Spleen (tissue), 11 donors: ENCODE results near the gene SLC9A3. TPM values are rescaled to one million over a fixed set of nuclear protein-coding genes. Genes with fewer than 3 reads are reported as not detected.
"Not testable (repeated sequence)": the region's sequence is repeated elsewhere in the genome, so short reads cannot be mapped to it uniquely, and the experiment has no call there.

Source experiments
- DNase-seq: peaks from one replicate; pipeline ENCODE4 v3.0.0-alpha.2; 2020
- H3K27ac ChIP-seq, 8 donors: fragments of 200-600 bp; sonication (generic) in 7 of 8; 1 replicate in 4 of 8; 2 replicates in 4 of 8; pipeline versions ENCODE4 v1.5.0 to v1.8.0; 2016 to 2021; ENCODE audit warnings: inconsistent platforms in 4 of 8, mild to moderate bottlenecking in 4 of 8, moderate library complexity in 1 of 8
- H3K27me3 ChIP-seq, 7 donors: fragments of 200-600 bp; sonication (generic) in 6 of 7; replicated peaks in 1 of 7; 1 replicate in 4 of 7; 2 replicates in 3 of 7; pipeline versions ENCODE4 v1.5.0 to v1.8.0; 2016 to 2021; ENCODE audit warnings: inconsistent platforms in 3 of 7, mild to moderate bottlenecking in 1 of 7
- H3K36me3 ChIP-seq, 6 donors: fragments of 200-600 bp; sonication (generic) in 5 of 6; 1 replicate in 4 of 6; 2 replicates in 2 of 6; pipeline versions ENCODE4 v1.5.0 to v1.8.0; 2016 to 2021; ENCODE audit warnings: inconsistent platforms in 2 of 6
- H3K4me1 ChIP-seq, 6 donors: fragments of 200-600 bp; sonication (generic) in 5 of 6; 1 replicate in 3 of 6; 2 replicates in 3 of 6; pipeline versions ENCODE4 v1.5.0 to v1.8.0; 2016 to 2021; ENCODE audit warnings: inconsistent platforms in 3 of 6
- H3K4me3 ChIP-seq, 8 donors: fragments of 200-600 bp; sonication (generic) in 7 of 8; 1 replicate in 4 of 8; 2 replicates in 4 of 8; pipeline versions ENCODE4 v1.5.0 to v1.8.0; 2016 to 2021; ENCODE audit warnings: inconsistent platforms in 4 of 8, mild to moderate bottlenecking in 4 of 8, moderate library complexity in 2 of 8
- H3K9me3 ChIP-seq, 8 donors: fragments of 200-600 bp; sonication (generic) in 7 of 8; 1 replicate in 4 of 8; 2 replicates in 4 of 8; pipeline versions ENCODE4 v1.5.0 to v1.8.0; 2016 to 2021; ENCODE audit warnings: inconsistent platforms in 4 of 8
- CTCF ChIP-seq, 11 experiments: fragments of 200-600 bp in 7 of 11; fragments of 450-650 bp in 4 of 11; sonication (generic) in 4 of 11; IDR thresholded peaks in 8 of 11; conservative IDR thresholded peaks in 3 of 11; 1 replicate in 7 of 11; 2 replicates in 4 of 11; pipeline versions ENCODE4 v1.4.0 to v1.8.0; 2016 to 2021; ENCODE audit warnings: antibody characterized with exemption in 11 of 11, inconsistent platforms in 4 of 11, mild to moderate bottlenecking in 1 of 11
- POLR2A ChIP-seq, 3 donors: fragments of 450-650 bp; IDR thresholded peaks; one replicate each; pipeline ENCODE4 v1.5.1; 2017; ENCODE audit warnings: antibody characterized with exemption in 3 of 3, mild to moderate bottlenecking in 1 of 3
- POLR2AphosphoS5 ChIP-seq, 3 donors: sonication (generic); formaldehyde crosslinking; IDR thresholded peaks; one replicate each; pipeline ENCODE4 v1.5.1; 2017; ENCODE audit warnings: antibody characterized with exemption in 3 of 3
- WGBS, 5 donors: extraction: QIAGEN DNeasy Blood & Tissue Kit in 3 of 5; methylation state at CpG; one replicate each; pipeline versions ENCODE4 v1.1.5 to v1.1.7; 2013 to 2018; 5-methylcytosine and 5-hydroxymethylcytosine counted together
- intact Hi-C: fragments of 100-400 bp; cut with DNase I; formaldehyde crosslinking; loops from one replicate; pipeline ENCODE4 v1.15.0; 2023; ENCODE audit warnings: low total_unique reads
- polyA plus RNA-seq, 3 donors: library from polyadenylated mRNA; stranded (reverse); fragments of 200-250 nt; gene quantifications; one replicate each; pipeline ENCODE4 v1.2.1, GENCODE V29; 2013
- total RNA-seq, 7 donors: library from RNA; depleted of rRNA in 3 of 7; stranded (reverse); fragments of >200 nt in 3 of 7; fragmentation: NEBNext Ultra II Directional in 4 of 7; extraction: Animal tissue kit (Norgen Biotek cat#: 25700) in 4 of 7; gene quantifications; one replicate each; pipeline versions ENCODE4 v1.1.0 to v1.2.1, GENCODE V29; 2016 to 2021
- donor health status: healthy with polysubstance abuse.
- donor health status: DM: no; HTN: no; CAD: no; lungs with moderate emphysema.
- donor health status: DM: no; HTN: no; CAD: no.
- donor health status: Bipolar disorder and iron deficiency.
- donor health status: healthy.
- donor health status: DM: no; HTN: no; CAD: no.
- donor health status: DM: yes; HTN: yes; CAD: no.

The SLC9A3 gene
- total and polyA plus RNA-seq, 10 donors, result 1.0 to 3.2 (median 1.5) TPM

- intact Hi-C loops, result no loop called here
- no peaks in the 10 kb centered on the region for H3K36me3 ChIP-seq
- H3K9me3 ChIP-seq, result no peaks in the 10 kb centered on the region
- WGBS, 5 donors, result 80 to 96% (median 88%) methylated on average over 3 to 33 of the region's 33 CpGs
- H3K4me3 ChIP-seq, result no peak overlapping the region
- peaks cover 0 to 85% (median 35%) of the 10 kb centered on the region in 7 donors for H3K27me3 ChIP-seq
- peaks cover 0 to 16% (median 7%) of the 10 kb centered on the region in 6 donors for H3K4me1 ChIP-seq
- DNase-seq, result no peak
- H3K27ac ChIP-seq, result no peak overlapping the region
- TF ChIP-seq POLR2AphosphoS5 (IDR thresholded peaks at IDR 0.05) (no peak), CTCF (IDR thresholded peaks at IDR 0.05 in 8 of 11, conservative IDR thresholded peaks at IDR 0.05 in 3 of 11) (no peak), POLR2A (IDR thresholded peaks at IDR 0.05) (no peak)
Measured at GRCh38 chr5:488241-488640, 36.0 kb downstream of the SLC9A3 start.

GRCh38 chr5:486597-486996 is 37.7 kb downstream of the SLC9A3 start:
- H3K9me3 ChIP-seq, H3K36me3 ChIP-seq, H3K27ac ChIP-seq, DNase-seq, H3K4me3 ChIP-seq, intact Hi-C loops: not testable (repeated sequence)
- H3K4me1 ChIP-seq, result peaks cover 0 to 18% (median 7%) of the 10 kb centered on the region in 6 donors
- peaks cover 0 to 86% (median 39%) of the 10 kb centered on the region in 7 donors for H3K27me3 ChIP-seq
- WGBS, 5 donors, result 87 to 96% (median 90%) methylated on average over 15 to 18 of the region's 22 CpGs

- intact Hi-C loops, result no loop called here
- Histone ChIP-seq H3K4me3 (no peak overlapping the region), H3K27ac (no peak overlapping the region), H3K4me1 (peaks cover 0 to 18% (median 7%) of the 10 kb centered on the region in 6 donors), H3K36me3 (no peaks in the 10 kb centered on the region), H3K9me3 (no peaks in the 10 kb centered on the region), H3K27me3 (peaks cover 0 to 86% (median 44%) of the 10 kb centered on the region in 7 donors)
- TF ChIP-seq POLR2AphosphoS5 (IDR thresholded peaks at IDR 0.05), result no peak
- no peak for DNase-seq
- WGBS, 5 donors, result 17 to 30% (median 21%) methylated on average over 15 to 23 of the region's 23 CpGs
Measured at GRCh38 chr5:485946-486491, 38.2 kb downstream of the SLC9A3 start.

- H3K9me3 ChIP-seq, result no peaks in the 10 kb centered on the region
- H3K27me3 ChIP-seq, result peaks cover 0 to 86% (median 48%) of the 10 kb centered on the region in 7 donors
- intact Hi-C loops, result no loop called here
- TF ChIP-seq CTCF (IDR thresholded peaks at IDR 0.05 in 8 of 11, conservative IDR thresholded peaks at IDR 0.05 in 3 of 11) (no peak), POLR2A (IDR thresholded peaks at IDR 0.05) (no peak), POLR2AphosphoS5 (IDR thresholded peaks at IDR 0.05) (no peak)
- 72 to 90% (median 86%) methylated on average over 27 to 29 of the region's 29 CpGs for WGBS, 5 donors
- H3K4me1 ChIP-seq, result peaks cover 0 to 18% (median 7%) of the 10 kb centered on the region in 6 donors
- no peak for DNase-seq
- no peak overlapping the region for H3K27ac ChIP-seq
- H3K36me3 ChIP-seq, result no peaks in the 10 kb centered on the region
- no peak overlapping the region for H3K4me3 ChIP-seq
Measured at GRCh38 chr5:485113-485945, 38.9 kb downstream of the SLC9A3 start.

- peaks cover 0 to 18% (median 7%) of the 10 kb centered on the region in 6 donors for H3K4me1 ChIP-seq
- 87 to 93% (median 91%) methylated on average over 18 to 24 of the region's 24 CpGs for WGBS, 5 donors
- H3K27ac ChIP-seq, result no peak overlapping the region
- H3K36me3 ChIP-seq, result no peaks in the 10 kb centered on the region
- peaks cover 0 to 86% (median 56%) of the 10 kb centered on the region in 7 donors for H3K27me3 ChIP-seq
- TF ChIP-seq POLR2AphosphoS5 (IDR thresholded peaks at IDR 0.05) (no peak), CTCF (IDR thresholded peaks at IDR 0.05 in 8 of 11, conservative IDR thresholded peaks at IDR 0.05 in 3 of 11) (no peak)
- no peak for DNase-seq
- H3K4me3 ChIP-seq, result no peak overlapping the region
- H3K9me3 ChIP-seq, result no peaks in the 10 kb centered on the region
- intact Hi-C loops, result no loop called here
Measured at GRCh38 chr5:484556-484955, 39.7 kb downstream of the SLC9A3 start.
